ENCODE measurements around the gene ALS2. TPM values are rescaled to one million over a fixed set of nuclear protein-coding genes. Genes with fewer than 3 reads are reported as not detected.

ALS2 gene

GRCh38 chr2:201654616-201655384 is 125.9 kb downstream of the ALS2 start:
- Histone ChIP-seq H3K27me3 (ENCODE audit: control insufficient read depth in 1 of 2, insufficient read depth in 1 of 2, low read length in 2 of 2) (no peaks in the 10 kb centered on the region), H2BK15ac (ENCODE audit: low read depth, poor library complexity, severe bottlenecking) (no peak overlapping the region), H2AFZ (ENCODE audit: low read depth, low read length) (no peak overlapping the region), H3K4me3 (ENCODE audit: insufficient read depth in 1 of 2, low read depth in 1 of 2, low read length in 2 of 2) (no peak overlapping the region), H3K4me1 (ENCODE audit: control insufficient read depth, insufficient read depth, low read depth, low read length) (peaks cover 13% of the 10 kb centered on the region), H3K4ac (ENCODE audit: low read depth in 1 of 2, low read length in 2 of 2) (no peak overlapping the region), H4K8ac (ENCODE audit: low read length) (peak overlapping the region; percentile 82), H3K36me3 (ENCODE audit: control insufficient read depth in 1 of 2, insufficient read depth in 2 of 2, low read depth in 1 of 2, low read length in 2 of 2) (no peaks in the 10 kb centered on the region), H2BK12ac (ENCODE audit: low read length in 2 of 2) (no peak overlapping the region), H3K27ac (ENCODE audit: low read length, poor library complexity, severe bottlenecking) (peak overlapping the region; percentile 88), H2BK5ac (ENCODE audit: low read depth, low read length, poor library complexity, severe bottlenecking) (peak overlapping the region; percentile 1), H3K23ac (ENCODE audit: low read length in 2 of 2) (no peak overlapping the region), H3K9ac (ENCODE audit: low read length) (peak overlapping the region; percentile 60), H4K91ac (ENCODE audit: low read length) (no peak overlapping the region), H3K79me1 (replicated peaks; ENCODE audit: low read length, poor library complexity, severe bottlenecking) (no peaks in the 10 kb centered on the region), H3K14ac (ENCODE audit: low read length in 2 of 2) (no peak overlapping the region), H3K4me2 (ENCODE audit: low read length, poor library complexity, severe bottlenecking) (no peak overlapping the region), H3K9me3 (ENCODE audit: control insufficient read depth, low read length) (no peaks in the 10 kb centered on the region), H2AK5ac (ENCODE audit: low read length, severe bottlenecking) (peak overlapping the region; percentile 75), H2BK120ac (ENCODE audit: low read depth, low read length) (no peak overlapping the region), H3K18ac (ENCODE audit: low read depth in 1 of 2, low read length in 2 of 2) (no peak overlapping the region)
- DNase-seq = peak; percentile 39
- 50% methylated on average over 4 of the region's 5 CpGs for WGBS

GRCh38 chr2:201653221-201653620 is 127.5 kb downstream of the ALS2 start:
- peak overlapping the region in 1 of 2 experiments; percentile 52 for H3K4me3 ChIP-seq (ENCODE audit: insufficient read depth in 1 of 2, low read depth in 1 of 2, low read length in 2 of 2)
- no peaks in the 10 kb centered on the region for H3K9me3 ChIP-seq (ENCODE audit: control insufficient read depth, low read length)
- peak overlapping the region; percentile 11 to 30 for H3K4ac ChIP-seq (ENCODE audit: low read depth in 1 of 2, low read length in 2 of 2)
- H3K36me3 ChIP-seq (ENCODE audit: control insufficient read depth in 1 of 2, insufficient read depth in 2 of 2, low read depth in 1 of 2, low read length in 2 of 2) = no peaks in the 10 kb centered on the region
- H2BK5ac ChIP-seq (ENCODE audit: low read depth, low read length, poor library complexity, severe bottlenecking) = no peak overlapping the region
- H3K27ac ChIP-seq (ENCODE audit: low read length, poor library complexity, severe bottlenecking) = peak overlapping the region; percentile 87
- DNase-seq = no peak
- no peak overlapping the region for H2BK120ac ChIP-seq (ENCODE audit: low read depth, low read length)
- no peaks in the 10 kb centered on the region for H3K27me3 ChIP-seq (ENCODE audit: control insufficient read depth in 1 of 2, insufficient read depth in 1 of 2, low read length in 2 of 2)
- H3K18ac ChIP-seq (ENCODE audit: low read depth in 1 of 2, low read length in 2 of 2) = no peak overlapping the region
- peak overlapping the region; percentile 47 for H2AK5ac ChIP-seq (ENCODE audit: low read length, severe bottlenecking)
- H2BK12ac ChIP-seq (ENCODE audit: low read length in 2 of 2) = no peak overlapping the region
- peaks cover 13% of the 10 kb centered on the region for H3K4me1 ChIP-seq (ENCODE audit: control insufficient read depth, insufficient read depth, low read depth, low read length)
- H3K23ac ChIP-seq (ENCODE audit: low read length in 2 of 2) = no peak overlapping the region
- H3K9ac ChIP-seq (ENCODE audit: low read length) = peak overlapping the region; percentile 73
- 91% methylated on average over 4 of the region's 6 CpGs for WGBS
- no peak overlapping the region for H3K4me2 ChIP-seq (ENCODE audit: low read length, poor library complexity, severe bottlenecking)
- no peak overlapping the region for H2BK15ac ChIP-seq (ENCODE audit: low read depth, poor library complexity, severe bottlenecking)
- H3K14ac ChIP-seq (ENCODE audit: low read length in 2 of 2) = no peak overlapping the region
- no peaks in the 10 kb centered on the region for H3K79me1 ChIP-seq (replicated peaks; ENCODE audit: low read length, poor library complexity, severe bottlenecking)
- H2AFZ ChIP-seq (ENCODE audit: low read depth, low read length) = peak overlapping the region; percentile 37
- H4K91ac ChIP-seq (ENCODE audit: low read length) = no peak overlapping the region
- H4K8ac ChIP-seq (ENCODE audit: low read length) = no peak overlapping the region

Small RNA genes within 50 kb of the gene (small RNA-seq; reads per million reads assigned to genes)
- gene RF00019 (ENCODE audit: low read depth) (not detected), gene UBE2V1P11 (ENCODE audit: low read depth) (not detected)

All from mesenchymal stem cell (in vitro differentiated cells and primary cell).